Stomach (tissue), 4 donors: ENCODE results near the gene PRKACB.

Experiments used
- EP300 ChIP-seq: sonication (generic); formaldehyde crosslinking; IDR thresholded peaks from one replicate; pipeline ENCODE4 v1.6.1; 2017; ENCODE audit warnings: antibody characterized with exemption
- POLR2A ChIP-seq, 4 donors: fragments of 450-650 bp; IDR thresholded peaks; one replicate each; pipeline ENCODE4 v1.6.1; 2016; ENCODE audit warnings: antibody characterized with exemption in 4 of 4, control low read depth in 2 of 4, mild to moderate bottlenecking in 1 of 4, moderate library complexity in 1 of 4
- TF ChIP-seq, protein P1 (sequence below), 7 experiments: fragments of 450-650 bp in 4 of 7; fragments of 200-600 bp in 3 of 7; sonication (generic) in 3 of 7; IDR thresholded peaks; one replicate each; pipeline ENCODE4 v1.5.1; 2016 to 2019; ENCODE audit warnings: antibody characterized with exemption in 7 of 7, control low read depth in 2 of 7, mild to moderate bottlenecking in 1 of 7

DNA sequence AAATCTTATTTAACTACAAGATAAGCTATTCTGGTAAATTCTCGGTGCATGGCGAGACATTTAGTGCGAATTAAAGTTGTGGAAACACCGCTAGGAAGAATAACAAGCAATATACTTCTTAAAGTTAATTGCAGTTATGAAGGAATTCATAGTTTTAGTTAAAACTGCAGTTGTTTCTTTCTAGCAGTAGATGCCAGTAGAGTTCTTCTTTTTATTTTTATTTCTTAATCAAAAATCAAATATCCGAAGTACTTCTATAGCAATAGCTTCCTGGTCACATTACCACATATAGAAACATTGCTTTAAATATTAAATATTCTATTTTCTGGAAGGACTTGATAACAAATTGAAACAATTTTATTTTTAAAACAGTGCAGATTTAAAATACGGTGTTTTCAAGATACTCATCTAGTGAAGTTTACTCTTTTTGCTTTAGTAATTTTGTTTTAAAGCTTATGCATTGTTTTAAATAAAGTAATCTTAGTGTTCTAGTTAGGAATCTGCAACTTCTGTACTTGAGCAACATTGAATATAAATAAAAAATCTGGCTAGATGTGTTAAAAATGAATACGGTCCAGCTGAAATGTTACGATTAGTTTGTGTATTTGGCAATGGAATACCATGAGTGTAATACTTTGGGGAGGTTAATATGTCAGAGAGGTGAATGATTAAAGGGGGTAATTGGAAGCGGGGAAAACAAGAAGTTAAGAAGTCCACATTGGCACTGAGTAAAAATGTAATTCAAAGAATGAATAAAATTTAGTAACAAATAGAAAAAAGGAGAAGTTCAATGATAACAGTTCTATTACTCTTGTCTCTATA, 2.7 kb upstream of the PRKACB start:
- TF ChIP-seq, protein P1, sequence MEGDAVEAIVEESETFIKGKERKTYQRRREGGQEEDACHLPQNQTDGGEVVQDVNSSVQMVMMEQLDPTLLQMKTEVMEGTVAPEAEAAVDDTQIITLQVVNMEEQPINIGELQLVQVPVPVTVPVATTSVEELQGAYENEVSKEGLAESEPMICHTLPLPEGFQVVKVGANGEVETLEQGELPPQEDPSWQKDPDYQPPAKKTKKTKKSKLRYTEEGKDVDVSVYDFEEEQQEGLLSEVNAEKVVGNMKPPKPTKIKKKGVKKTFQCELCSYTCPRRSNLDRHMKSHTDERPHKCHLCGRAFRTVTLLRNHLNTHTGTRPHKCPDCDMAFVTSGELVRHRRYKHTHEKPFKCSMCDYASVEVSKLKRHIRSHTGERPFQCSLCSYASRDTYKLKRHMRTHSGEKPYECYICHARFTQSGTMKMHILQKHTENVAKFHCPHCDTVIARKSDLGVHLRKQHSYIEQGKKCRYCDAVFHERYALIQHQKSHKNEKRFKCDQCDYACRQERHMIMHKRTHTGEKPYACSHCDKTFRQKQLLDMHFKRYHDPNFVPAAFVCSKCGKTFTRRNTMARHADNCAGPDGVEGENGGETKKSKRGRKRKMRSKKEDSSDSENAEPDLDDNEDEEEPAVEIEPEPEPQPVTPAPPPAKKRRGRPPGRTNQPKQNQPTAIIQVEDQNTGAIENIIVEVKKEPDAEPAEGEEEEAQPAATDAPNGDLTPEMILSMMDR (IDR thresholded peaks at IDR 0.05), result peak in 3 of 7 experiments; percentile 33 to 66 (median 42)
- TF ChIP-seq POLR2A (IDR thresholded peaks at IDR 0.05), result no peak
- no peak for TF ChIP-seq EP300
